GM18858 (cell line): ENCODE measurements around the gene ZNG1B.
"Not testable (repeated sequence)": the region's sequence is repeated elsewhere in the genome, so short reads cannot be mapped to it uniquely, and the experiment has no call there.

Experiments used
- ATAC-seq: cut with Tn5 transposase; IDR thresholded peaks from one replicate; pipeline ENCODE4 v1.9.1; 2021; ENCODE audit not compliant: unreplicated experiment

The ZNG1B gene

GRCh38 chr2:113542529-113542928 lies 105.0 kb downstream of the ZNG1B start:
- not testable (repeated sequence) for ATAC-seq
